Peyer's patch (tissue), 4 donors: Measurements from ENCODE around the gene CDIP1.

Experiments
- POLR2A ChIP-seq, 2 donors: fragments of 450-650 bp; IDR thresholded peaks; one replicate each; pipeline ENCODE4 v1.5.1; 2017; ENCODE audit warnings: antibody characterized with exemption in 2 of 2, mild to moderate bottlenecking in 2 of 2, moderate library complexity in 2 of 2
- TF ChIP-seq, protein P1 (sequence below), 6 experiments: fragments of 450-650 bp in 4 of 6; fragments of 200-600 bp in 2 of 6; sonication (generic) in 1 of 6; IDR thresholded peaks; one replicate each; pipeline ENCODE4 v1.5.1; 2017 to 2019; ENCODE audit warnings: antibody characterized with exemption in 6 of 6, mild to moderate bottlenecking in 3 of 6, moderate library complexity in 1 of 6

- TF ChIP-seq, protein P1, sequence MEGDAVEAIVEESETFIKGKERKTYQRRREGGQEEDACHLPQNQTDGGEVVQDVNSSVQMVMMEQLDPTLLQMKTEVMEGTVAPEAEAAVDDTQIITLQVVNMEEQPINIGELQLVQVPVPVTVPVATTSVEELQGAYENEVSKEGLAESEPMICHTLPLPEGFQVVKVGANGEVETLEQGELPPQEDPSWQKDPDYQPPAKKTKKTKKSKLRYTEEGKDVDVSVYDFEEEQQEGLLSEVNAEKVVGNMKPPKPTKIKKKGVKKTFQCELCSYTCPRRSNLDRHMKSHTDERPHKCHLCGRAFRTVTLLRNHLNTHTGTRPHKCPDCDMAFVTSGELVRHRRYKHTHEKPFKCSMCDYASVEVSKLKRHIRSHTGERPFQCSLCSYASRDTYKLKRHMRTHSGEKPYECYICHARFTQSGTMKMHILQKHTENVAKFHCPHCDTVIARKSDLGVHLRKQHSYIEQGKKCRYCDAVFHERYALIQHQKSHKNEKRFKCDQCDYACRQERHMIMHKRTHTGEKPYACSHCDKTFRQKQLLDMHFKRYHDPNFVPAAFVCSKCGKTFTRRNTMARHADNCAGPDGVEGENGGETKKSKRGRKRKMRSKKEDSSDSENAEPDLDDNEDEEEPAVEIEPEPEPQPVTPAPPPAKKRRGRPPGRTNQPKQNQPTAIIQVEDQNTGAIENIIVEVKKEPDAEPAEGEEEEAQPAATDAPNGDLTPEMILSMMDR (IDR thresholded peaks at IDR 0.05) = no peak
- no peak for TF ChIP-seq POLR2A (IDR thresholded peaks at IDR 0.05)
Observed at GRCh38 chr16:4507588-4508345, 30.8 kb downstream of the CDIP1 start.
